Lower leg skin (tissue), 3 donors: Measurements from ENCODE around the gene KRTAP10-6.

Source experiments
- POLR2A ChIP-seq, 2 donors: fragments of 450-650 bp; IDR thresholded peaks; one replicate each; pipeline ENCODE4 v1.6.1; 2016 to 2017; ENCODE audit warnings: antibody characterized with exemption in 2 of 2, mild to moderate bottlenecking in 1 of 2, moderate library complexity in 1 of 2
- TF ChIP-seq, protein P1 (sequence below), 3 donors: fragments of 450-650 bp; IDR thresholded peaks; one replicate each; pipeline ENCODE4 v1.5.1; 2016; ENCODE audit warnings: antibody characterized with exemption in 3 of 3, mild to moderate bottlenecking in 3 of 3, moderate library complexity in 2 of 3

- TF ChIP-seq, protein P1, sequence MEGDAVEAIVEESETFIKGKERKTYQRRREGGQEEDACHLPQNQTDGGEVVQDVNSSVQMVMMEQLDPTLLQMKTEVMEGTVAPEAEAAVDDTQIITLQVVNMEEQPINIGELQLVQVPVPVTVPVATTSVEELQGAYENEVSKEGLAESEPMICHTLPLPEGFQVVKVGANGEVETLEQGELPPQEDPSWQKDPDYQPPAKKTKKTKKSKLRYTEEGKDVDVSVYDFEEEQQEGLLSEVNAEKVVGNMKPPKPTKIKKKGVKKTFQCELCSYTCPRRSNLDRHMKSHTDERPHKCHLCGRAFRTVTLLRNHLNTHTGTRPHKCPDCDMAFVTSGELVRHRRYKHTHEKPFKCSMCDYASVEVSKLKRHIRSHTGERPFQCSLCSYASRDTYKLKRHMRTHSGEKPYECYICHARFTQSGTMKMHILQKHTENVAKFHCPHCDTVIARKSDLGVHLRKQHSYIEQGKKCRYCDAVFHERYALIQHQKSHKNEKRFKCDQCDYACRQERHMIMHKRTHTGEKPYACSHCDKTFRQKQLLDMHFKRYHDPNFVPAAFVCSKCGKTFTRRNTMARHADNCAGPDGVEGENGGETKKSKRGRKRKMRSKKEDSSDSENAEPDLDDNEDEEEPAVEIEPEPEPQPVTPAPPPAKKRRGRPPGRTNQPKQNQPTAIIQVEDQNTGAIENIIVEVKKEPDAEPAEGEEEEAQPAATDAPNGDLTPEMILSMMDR (IDR thresholded peaks at IDR 0.05) = no peak
- no peak for TF ChIP-seq POLR2A (IDR thresholded peaks at IDR 0.05)
Observed at GRCh38 chr21:44599264-44600029, 7.1 kb upstream of the KRTAP10-6 start.
